Activated T-cell treated with anti-CD3 and anti-CD28 coated beads, Interleukin-2, amount 50 U/mL, for 24 hours (primary cell): Measurements from ENCODE around the gene ANKRD11.

Source experiments
- DNase-seq: peaks from one replicate; pipeline ENCODE4 v3.0.0-alpha.2; 2020
- H3K27ac Mint-ChIP-seq: 2 replicates; pipeline ENCODE4 v1.8.0; 2020; ENCODE audit warnings: mild to moderate bottlenecking, mixed read lengths
- H3K27me3 Mint-ChIP-seq: 2 replicates; pipeline ENCODE4 v1.8.0; 2020; ENCODE audit warnings: mixed read lengths
- H3K36me3 Mint-ChIP-seq: 2 replicates; pipeline ENCODE4 v1.8.0; 2020; ENCODE audit warnings: low read depth, mixed read lengths
- H3K4me1 Mint-ChIP-seq: 2 replicates; pipeline ENCODE4 v1.8.0; 2020; ENCODE audit warnings: low read depth, mixed read lengths
- H3K4me3 Mint-ChIP-seq: 2 replicates; pipeline ENCODE4 v1.8.0; 2020; ENCODE audit warnings: mild to moderate bottlenecking, moderate library complexity, mixed read lengths
- H3K9me3 Mint-ChIP-seq: 2 replicates; pipeline ENCODE4 v1.8.0; 2020; ENCODE audit warnings: mixed read lengths

Gene ANKRD11

DNA sequence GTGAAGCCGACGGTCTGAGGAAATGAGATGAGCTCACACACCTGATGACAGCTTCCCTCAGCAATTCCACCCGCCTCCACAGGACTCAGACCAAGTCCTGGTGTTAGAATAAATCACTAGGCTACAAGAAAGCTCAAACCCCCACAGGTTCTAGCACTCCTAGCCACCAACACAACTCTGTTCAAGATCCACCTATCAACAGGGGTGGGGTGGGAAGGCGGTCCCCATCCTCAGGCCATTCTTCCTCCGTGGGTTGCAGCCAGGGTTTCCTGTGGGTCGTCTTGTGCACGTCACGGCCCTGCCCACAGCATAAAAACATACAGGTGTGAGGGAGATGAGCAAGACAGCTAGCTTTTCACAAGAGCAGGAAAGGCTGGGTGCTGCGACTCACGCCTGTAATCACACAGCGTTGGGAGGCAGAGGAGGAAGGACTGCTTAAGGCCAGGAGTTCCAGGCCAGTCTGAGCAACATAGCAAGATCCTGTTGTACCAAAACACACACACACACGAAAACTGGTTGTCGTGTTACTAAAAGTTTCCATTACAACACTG lies 81.1 kb downstream of the ANKRD11 start:
- Mint-ChIP-seq H3K4me1 (peaks cover 92% of the 10 kb centered on the region), H3K27me3 (no peaks in the 10 kb centered on the region), H3K36me3 (peaks cover 21% of the 10 kb centered on the region), H3K27ac (peak overlapping the region; percentile 94), H3K9me3 (no peaks in the 10 kb centered on the region), H3K4me3 (peak overlapping the region; percentile 45)
- peak; percentile 71 for DNase-seq

DNA sequence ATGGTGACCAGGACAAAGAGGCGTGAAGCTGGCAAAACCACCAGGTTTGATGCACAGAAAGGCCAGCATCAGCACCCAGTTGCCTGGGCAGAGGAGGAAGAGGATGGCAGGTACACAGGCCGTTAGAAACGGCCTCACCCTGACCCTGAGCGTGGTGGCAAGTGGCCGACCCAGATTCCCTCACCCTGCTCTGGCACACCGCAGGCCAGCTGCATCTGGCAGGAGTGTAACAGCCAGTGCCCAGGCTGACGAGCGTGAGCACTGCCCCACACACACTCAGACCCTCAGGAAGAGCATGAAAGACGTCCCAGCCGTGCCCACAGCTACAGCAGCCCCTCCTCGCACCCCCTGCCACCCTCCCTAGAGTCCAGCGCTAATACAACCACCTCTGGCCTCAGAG lies 82.0 kb downstream of the ANKRD11 start:
- DNase-seq, result no peak
- Mint-ChIP-seq H3K4me3 (peak overlapping the region; percentile 51), H3K36me3 (peaks cover 19% of the 10 kb centered on the region), H3K27ac (peak overlapping the region; percentile 94), H3K27me3 (no peaks in the 10 kb centered on the region), H3K9me3 (no peaks in the 10 kb centered on the region), H3K4me1 (peaks cover 93% of the 10 kb centered on the region)

DNA sequence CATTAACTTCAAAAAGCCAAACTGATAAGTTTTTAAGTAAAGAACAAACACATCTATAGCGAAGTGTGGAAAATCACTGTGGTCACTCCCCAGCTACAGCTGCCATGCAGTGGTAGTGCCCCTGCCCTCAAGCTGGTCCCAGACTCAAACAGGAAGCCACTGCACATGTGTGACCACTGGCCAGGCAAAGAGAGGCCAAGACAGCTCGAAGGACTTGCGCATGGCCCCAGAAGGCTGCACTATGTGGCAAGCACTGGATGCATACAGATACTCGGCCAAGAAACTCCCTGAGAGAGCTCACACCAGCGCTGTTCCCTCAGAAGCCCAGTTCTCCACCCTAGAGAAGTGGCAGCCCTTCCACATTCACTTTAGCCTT lies 82.4 kb downstream of the ANKRD11 start:
- Mint-ChIP-seq H3K4me3 (peak overlapping the region; percentile 51), H3K9me3 (no peaks in the 10 kb centered on the region), H3K27me3 (no peaks in the 10 kb centered on the region), H3K36me3 (peaks cover 22% of the 10 kb centered on the region), H3K4me1 (peaks cover 93% of the 10 kb centered on the region), H3K27ac (peak overlapping the region; percentile 94)
- no peak for DNase-seq

DNA sequence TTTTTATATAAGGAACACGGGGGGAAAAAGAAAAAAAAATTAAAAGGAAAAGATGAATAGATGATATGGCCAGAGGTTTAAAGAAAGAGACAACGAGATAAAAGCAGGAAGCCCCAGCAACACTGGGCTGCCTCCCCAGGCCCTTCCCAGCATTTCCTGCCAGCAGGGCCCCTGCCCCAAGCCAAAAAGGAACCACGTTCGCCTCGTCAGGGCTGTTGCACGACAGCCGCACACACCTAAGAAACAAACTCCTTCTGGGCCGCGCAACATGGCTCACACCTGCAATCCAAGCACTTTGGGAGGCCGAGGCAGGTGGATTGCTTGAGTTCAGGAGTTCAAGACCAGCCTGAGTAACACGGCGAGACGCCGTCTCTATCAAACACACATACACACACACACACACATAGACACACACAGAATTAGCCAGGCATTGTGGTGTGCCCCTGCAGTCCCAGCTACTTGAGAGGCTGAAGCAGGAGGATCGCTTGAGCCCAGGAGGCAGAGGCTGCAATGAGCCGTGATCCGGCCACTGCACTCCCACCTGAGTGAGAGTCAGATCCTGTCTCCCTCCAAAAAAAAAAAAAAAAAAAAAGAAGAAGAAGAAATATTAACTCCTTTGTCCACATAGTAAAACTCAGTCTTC lies 83.0 kb downstream of the ANKRD11 start:
- Mint-ChIP-seq H3K9me3 (no peaks in the 10 kb centered on the region), H3K36me3 (peaks cover 22% of the 10 kb centered on the region), H3K4me1 (peaks cover 92% of the 10 kb centered on the region), H3K27me3 (no peaks in the 10 kb centered on the region), H3K4me3 (peak overlapping the region; percentile 51), H3K27ac (peak overlapping the region; percentile 94)
- DNase-seq, result no peak

DNA sequence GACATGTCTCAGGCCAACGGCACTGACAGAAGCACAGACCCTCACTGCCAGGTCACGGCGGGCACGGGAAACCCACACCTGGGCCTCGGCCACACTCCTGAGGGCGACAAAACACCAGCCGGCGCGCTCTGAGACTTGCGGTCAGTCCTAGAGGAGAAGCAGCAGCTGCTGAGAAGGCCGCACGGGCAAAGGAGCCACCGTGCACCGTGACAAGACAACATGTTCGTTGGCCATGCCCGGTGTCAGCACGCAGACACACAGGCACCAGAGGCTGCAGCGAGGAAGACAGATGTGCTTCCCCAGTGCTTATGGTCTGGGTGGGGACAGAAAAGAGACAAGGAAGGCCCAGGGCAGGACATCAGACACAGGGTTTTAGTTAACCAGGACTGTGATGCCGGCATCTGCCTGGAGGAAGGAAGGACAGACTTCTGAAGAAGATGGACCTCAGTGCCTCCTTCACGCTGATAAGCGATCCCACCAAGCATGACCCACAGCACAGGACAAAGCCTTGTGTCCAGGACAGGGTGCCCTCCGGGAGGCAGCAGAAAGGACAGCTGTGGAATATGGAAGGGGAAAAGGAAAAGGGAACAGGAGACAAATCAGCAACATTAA lies 84.0 kb downstream of the ANKRD11 start:
- no peak overlapping the region for H3K4me3 Mint-ChIP-seq
- no peaks in the 10 kb centered on the region for H3K27me3 Mint-ChIP-seq
- peak overlapping the region; percentile 94 for H3K27ac Mint-ChIP-seq
- DNase-seq, result no peak
- peaks cover 25% of the 10 kb centered on the region for H3K36me3 Mint-ChIP-seq
- H3K9me3 Mint-ChIP-seq, result no peaks in the 10 kb centered on the region
- peaks cover 95% of the 10 kb centered on the region for H3K4me1 Mint-ChIP-seq

DNA sequence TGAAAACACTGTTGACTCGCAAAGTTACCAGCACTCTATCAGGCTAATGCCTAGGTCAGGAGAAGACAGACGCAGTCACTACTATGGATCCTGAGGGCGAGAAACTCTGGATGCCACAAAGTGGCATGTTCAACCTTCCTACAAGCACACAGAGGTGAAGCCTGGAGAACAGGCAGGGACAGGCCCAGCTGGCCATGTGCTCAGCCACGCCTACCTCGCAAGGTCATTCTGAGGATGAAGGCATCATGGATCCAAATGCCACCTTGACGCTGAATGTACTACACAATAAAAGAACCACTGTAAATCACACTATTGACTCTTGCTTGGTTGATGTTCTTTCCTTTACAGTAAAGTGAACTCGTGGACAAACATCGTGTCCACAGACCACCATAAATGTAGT lies 85.8 kb downstream of the ANKRD11 start:
- Mint-ChIP-seq H3K27me3 (no peaks in the 10 kb centered on the region), H3K27ac (peak overlapping the region; percentile 94), H3K4me3 (no peak overlapping the region), H3K9me3 (no peaks in the 10 kb centered on the region), H3K36me3 (peaks cover 22% of the 10 kb centered on the region), H3K4me1 (peaks cover 85% of the 10 kb centered on the region)
- DNase-seq, result no peak

DNA sequence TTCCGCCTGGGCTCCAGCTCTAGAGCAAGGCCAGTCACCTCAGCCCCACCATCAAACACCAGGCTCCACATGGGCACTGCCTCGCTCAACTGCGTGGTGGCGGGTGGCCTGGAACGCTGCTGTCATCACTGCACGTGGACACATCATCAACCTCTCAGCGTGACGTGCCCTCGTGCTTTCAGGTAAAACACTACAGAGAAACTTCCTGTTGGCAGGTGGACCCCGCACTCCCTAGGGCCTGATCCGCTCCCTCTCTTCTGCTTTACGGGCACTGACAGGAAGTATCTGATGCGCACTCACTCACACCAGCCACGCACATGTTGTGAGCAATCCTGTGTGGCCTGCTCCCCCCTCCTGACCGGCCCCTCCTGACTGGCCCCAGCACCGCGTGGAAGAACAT lies 87.4 kb downstream of the ANKRD11 start:
- no peaks in the 10 kb centered on the region for H3K9me3 Mint-ChIP-seq
- peak; percentile 49 for DNase-seq
- H3K36me3 Mint-ChIP-seq, result peaks cover 33% of the 10 kb centered on the region
- peaks cover 80% of the 10 kb centered on the region for H3K4me1 Mint-ChIP-seq
- H3K4me3 Mint-ChIP-seq, result peak overlapping the region; percentile 22
- peak overlapping the region; percentile 94 for H3K27ac Mint-ChIP-seq
- no peaks in the 10 kb centered on the region for H3K27me3 Mint-ChIP-seq

DNA sequence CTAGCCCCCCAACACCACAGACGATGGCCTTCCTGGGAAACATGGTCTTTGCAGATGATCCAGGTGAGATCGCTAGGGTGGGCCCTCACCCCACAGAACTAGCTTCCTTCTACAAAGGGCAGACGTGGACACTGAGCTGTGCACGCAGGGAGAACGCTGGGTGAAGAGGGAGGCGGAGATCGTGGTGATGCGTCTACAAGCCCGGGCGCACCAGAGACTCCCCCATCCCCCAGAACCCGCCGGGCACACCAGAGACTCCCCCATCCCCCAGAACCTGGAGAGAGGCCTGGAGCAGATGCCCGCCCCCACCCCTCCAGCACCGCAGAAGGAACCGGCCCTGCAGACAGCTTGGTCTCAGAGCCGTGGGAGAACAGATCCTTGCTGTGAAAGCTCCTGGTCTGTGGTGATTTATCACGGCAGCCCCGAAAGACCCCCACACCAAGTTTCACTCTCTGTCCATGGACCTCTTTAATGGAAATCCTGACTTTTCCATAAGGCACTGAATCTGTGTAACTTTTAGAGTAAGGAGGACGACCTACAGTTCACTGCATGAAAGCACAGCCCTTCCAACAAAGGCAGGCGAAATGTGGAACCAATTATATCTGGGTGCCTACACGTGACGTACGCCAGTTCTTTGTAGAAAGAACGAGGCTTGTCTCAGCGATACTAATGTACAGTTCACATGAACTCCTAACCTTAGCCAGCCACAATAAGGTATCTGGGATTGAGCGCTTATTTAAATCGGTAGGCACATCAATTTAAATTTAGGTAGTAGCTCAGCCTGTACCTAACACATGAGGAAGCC lies 88.5 kb downstream of the ANKRD11 start:
- Mint-ChIP-seq H3K9me3 (no peaks in the 10 kb centered on the region), H3K36me3 (peaks cover 44% of the 10 kb centered on the region), H3K4me3 (no peak overlapping the region), H3K4me1 (peaks cover 76% of the 10 kb centered on the region), H3K27ac (peak overlapping the region; percentile 94), H3K27me3 (no peaks in the 10 kb centered on the region)
- DNase-seq, result no peak

DNA sequence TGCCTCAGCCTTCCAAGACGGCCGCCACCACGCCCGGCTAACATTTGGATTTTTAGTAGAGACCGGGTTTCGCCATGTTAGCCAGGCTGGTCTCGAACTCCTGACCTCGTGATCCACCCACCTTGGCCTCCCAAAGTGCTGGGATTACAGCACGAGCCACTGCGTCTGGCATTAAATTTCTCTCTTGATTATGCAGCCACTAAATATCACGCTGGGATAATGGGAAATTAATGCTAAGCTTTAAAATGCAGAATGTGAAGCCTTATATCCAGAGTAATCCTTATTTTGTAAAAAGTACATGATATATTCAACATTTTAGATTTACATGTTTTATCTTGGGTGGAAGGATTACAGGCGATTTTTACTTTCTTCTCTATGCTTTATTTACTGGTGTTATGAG lies 89.2 kb downstream of the ANKRD11 start:
- H3K27ac Mint-ChIP-seq, result peak overlapping the region; percentile 94
- no peaks in the 10 kb centered on the region for H3K9me3 Mint-ChIP-seq
- H3K4me1 Mint-ChIP-seq, result peaks cover 76% of the 10 kb centered on the region
- H3K36me3 Mint-ChIP-seq, result peaks cover 44% of the 10 kb centered on the region
- no peak overlapping the region for H3K4me3 Mint-ChIP-seq
- no peaks in the 10 kb centered on the region for H3K27me3 Mint-ChIP-seq
- DNase-seq, result no peak

DNA sequence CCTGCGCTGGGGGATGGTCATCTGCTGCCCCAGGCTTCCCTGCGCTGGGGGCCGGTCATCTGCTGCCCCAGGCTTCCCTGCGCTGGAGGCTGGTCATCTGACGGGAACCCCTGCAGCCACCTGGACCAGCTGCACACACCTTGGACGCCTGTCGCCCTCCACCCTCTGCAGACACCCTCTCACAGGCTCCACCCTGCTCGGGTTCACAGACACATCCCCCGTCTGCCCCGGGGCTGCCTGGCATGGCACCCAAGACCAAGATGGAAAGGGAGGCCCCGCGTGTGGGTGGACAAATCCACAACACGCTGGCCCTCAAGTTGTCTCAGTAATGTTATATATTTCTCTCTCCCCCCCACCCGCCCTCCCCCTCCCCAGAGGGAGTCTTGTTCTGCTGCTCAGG lies 89.6 kb downstream of the ANKRD11 start:
- DNase-seq, result no peak
- Mint-ChIP-seq H3K4me3 (no peak overlapping the region), H3K4me1 (peaks cover 76% of the 10 kb centered on the region), H3K27ac (peak overlapping the region; percentile 76), H3K27me3 (no peaks in the 10 kb centered on the region), H3K9me3 (no peaks in the 10 kb centered on the region), H3K36me3 (peaks cover 47% of the 10 kb centered on the region)

DNA sequence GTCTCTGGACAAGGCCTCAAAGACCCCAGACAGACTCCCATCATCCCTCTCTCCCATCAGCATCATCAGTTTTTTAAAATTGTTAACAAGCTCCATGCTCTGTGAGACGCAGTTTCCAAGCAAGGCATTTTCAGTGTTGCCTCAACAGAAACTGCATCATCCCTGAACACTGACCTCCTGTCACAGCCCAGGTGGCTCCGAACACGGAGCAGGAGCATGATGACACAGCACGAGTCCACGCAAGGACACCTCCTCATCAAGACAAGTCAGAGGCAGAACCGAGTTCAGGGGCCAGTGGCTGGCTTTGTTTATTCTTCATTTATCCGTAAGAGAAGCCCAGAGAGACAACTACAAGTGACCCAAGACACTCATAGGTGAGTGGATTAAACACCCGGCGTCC lies 91.4 kb downstream of the ANKRD11 start:
- no peak for DNase-seq
- Mint-ChIP-seq H3K27me3 (no peaks in the 10 kb centered on the region), H3K36me3 (peaks cover 58% of the 10 kb centered on the region), H3K4me3 (no peak overlapping the region), H3K9me3 (no peaks in the 10 kb centered on the region), H3K4me1 (peaks cover 74% of the 10 kb centered on the region), H3K27ac (peak overlapping the region; percentile 73)

DNA sequence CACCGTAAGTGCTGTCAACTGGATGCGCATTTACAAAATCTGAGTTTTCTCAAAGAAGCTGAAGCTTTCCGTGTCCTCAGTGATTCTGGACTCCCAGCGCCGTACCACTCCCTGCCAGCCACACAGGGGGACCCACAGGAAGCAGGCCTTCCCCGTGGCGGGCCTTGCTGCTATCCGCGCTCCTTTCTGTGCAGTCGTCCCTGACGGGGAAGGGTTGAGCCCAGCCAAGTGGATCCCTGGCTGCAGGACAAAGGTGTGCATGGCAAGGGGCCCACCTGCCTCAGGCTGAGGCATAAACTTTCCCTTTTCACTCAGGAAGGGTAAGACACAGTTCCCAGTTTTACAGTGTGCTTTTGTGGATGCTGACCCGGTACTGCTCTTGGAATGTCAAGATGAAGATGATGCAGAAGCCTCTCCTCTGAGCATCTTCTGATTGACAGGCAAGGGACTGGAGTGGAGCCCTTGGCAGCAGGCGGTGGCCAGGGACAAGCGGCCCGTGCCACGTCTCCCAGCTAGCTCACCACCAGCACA lies 93.0 kb downstream of the ANKRD11 start:
- DNase-seq, result no peak
- Mint-ChIP-seq H3K27me3 (no peaks in the 10 kb centered on the region), H3K27ac (peak overlapping the region; percentile 67), H3K4me1 (peaks cover 72% of the 10 kb centered on the region), H3K9me3 (no peaks in the 10 kb centered on the region), H3K4me3 (no peak overlapping the region), H3K36me3 (peaks cover 64% of the 10 kb centered on the region)

DNA sequence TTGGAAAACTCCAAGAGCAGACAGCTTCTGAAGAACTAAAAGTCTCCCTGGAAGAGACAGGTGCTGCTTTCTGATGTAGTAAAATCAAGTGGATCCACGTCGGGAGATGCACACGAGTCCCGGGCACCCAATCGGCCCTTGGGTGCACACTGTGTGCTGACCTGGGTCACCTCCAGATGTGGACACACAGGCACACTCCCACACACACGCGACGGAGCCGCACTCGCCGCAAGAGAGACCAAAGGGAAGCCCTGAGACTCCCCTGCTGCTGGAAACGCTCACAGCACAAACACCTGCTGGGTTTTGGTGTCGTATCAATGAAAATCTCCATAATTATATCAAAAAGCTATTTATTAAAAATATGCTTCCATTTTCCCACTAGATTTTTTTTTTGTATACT lies 94.2 kb downstream of the ANKRD11 start:
- Mint-ChIP-seq H3K27ac (peak overlapping the region; percentile 44), H3K9me3 (no peaks in the 10 kb centered on the region), H3K4me1 (peaks cover 72% of the 10 kb centered on the region), H3K27me3 (no peaks in the 10 kb centered on the region), H3K4me3 (no peak overlapping the region), H3K36me3 (peaks cover 72% of the 10 kb centered on the region)
- no peak for DNase-seq

DNA sequence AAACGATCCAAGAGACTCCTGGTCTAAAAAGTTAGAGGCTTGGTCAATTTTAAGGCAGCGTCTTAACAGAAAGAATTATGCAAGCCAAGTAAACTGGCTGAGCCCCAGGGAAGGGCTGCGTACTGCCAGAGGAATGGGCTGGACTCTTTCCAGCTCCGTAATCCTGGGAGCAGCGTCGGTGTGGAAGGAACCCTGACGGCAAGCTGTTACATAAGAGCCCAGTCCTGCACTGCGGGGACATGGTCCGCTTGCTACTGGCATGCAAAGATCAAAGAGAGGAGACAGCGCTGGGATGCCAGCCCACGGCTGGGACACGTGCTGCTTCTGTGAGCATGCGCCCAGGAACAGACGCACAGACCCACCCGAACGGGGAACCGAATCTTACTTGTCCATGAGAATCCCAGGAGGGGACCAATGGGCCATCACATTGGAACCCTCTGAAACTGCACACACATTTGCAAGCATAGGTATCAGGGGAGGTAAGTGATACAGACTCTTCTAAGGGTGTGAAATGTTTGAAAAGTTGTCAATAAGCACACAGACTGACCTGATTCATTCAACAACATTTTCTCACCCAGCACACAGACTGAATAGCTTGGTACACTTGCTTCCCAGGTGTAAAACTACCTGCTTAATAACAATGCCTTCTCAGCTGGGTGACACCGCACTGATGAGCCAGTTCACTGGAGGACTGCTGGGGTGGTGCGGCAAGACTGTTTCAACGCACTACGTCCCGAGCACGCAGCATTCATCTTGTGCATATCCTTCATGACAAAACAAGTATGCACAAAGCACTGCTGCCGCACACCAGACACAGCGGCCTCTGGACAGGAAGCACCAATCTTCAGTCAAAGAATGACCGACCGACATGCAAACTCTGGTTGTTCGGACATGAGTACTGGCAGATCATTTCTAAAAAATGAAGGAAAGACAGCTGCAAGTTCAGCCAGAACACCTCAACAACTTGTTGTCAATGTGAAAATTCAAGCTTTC lies 94.9 kb downstream of the ANKRD11 start:
- no peak for DNase-seq
- H3K36me3 Mint-ChIP-seq, result peaks cover 78% of the 10 kb centered on the region
- H3K4me1 Mint-ChIP-seq, result peaks cover 68% of the 10 kb centered on the region
- no peaks in the 10 kb centered on the region for H3K9me3 Mint-ChIP-seq
- H3K27ac Mint-ChIP-seq, result peak overlapping the region; percentile 51
- H3K4me3 Mint-ChIP-seq, result no peak overlapping the region
- H3K27me3 Mint-ChIP-seq, result no peaks in the 10 kb centered on the region
